Heart left ventricle (tissue), 13 donors: Measurements from ENCODE around the gene RAVER1.

Source experiments
- POLR2A ChIP-seq, 2 donors: fragments of 450-650 bp; IDR thresholded peaks; one replicate each; pipeline ENCODE4 v1.6.1; 2017; ENCODE audit warnings: antibody characterized with exemption in 2 of 2, mild to moderate bottlenecking in 2 of 2, moderate library complexity in 2 of 2
- TF ChIP-seq, protein P1 (sequence below), 12 donors: fragments of 200-600 bp; sonication (generic) in 4 of 12; IDR thresholded peaks; one replicate each; pipeline versions ENCODE4 v1.5.0 to v1.8.0; 2018 to 2022; ENCODE audit warnings: antibody characterized with exemption in 12 of 12, mild to moderate bottlenecking in 5 of 12
- donor health status: ischemic (EF 13 %, LVEDD 7.1; RV severe dilation, severe dysfunction).
- donor health status: DM: no; HTN: yes; CAD: no.
- donor health status: DM: no; HTN: no; CAD: no.
- donor health status: ischemic (EF 25% LVEDD 6.9; RV normal size, moderate dysfunction).
- donor health status: ischemic (EF 25% LVEDD 5.7; RV mildly dilated, moderate dysfunction).
- donor health status: ischemic (EF 35%, LVEDD 5.7; RV mildly dilated, moderate dysfunction).
- donor health status: nonischemic (EF 11% LVEDD 7.7; RV severe dilation, severe dysfunction).
- donor health status: DM: yes; HTN: yes; CAD: no.
- donor health status: PGD.
- donor health status: ischemic (EF 29% LVEDD 5.4; RV normal size, mild dysfunction).
- donor health status: nonischemic (EF 23%, LVEDD 6.1; RV moderate dilation, normal function).

DNA sequence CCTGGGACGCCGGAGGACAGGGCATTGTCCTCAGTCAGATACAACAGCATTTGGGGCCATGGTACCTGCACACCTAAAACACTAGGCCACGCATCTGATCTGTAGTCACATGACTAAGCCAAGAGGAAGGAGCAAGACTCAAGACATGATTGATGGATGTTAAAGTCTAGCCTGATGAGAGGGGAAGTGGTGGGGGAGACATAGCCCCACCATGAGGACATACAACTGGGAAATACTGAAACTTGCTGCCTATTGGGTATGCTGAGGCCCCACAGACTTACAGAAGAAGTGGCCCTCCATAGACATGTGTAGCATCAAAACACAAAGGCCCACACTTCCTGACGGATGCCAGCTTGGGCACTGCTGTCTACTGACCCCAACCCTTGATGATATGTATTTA, 47.9 kb downstream of the RAVER1 start:
- TF ChIP-seq POLR2A (IDR thresholded peaks at IDR 0.05), result no peak
- TF ChIP-seq, protein P1, sequence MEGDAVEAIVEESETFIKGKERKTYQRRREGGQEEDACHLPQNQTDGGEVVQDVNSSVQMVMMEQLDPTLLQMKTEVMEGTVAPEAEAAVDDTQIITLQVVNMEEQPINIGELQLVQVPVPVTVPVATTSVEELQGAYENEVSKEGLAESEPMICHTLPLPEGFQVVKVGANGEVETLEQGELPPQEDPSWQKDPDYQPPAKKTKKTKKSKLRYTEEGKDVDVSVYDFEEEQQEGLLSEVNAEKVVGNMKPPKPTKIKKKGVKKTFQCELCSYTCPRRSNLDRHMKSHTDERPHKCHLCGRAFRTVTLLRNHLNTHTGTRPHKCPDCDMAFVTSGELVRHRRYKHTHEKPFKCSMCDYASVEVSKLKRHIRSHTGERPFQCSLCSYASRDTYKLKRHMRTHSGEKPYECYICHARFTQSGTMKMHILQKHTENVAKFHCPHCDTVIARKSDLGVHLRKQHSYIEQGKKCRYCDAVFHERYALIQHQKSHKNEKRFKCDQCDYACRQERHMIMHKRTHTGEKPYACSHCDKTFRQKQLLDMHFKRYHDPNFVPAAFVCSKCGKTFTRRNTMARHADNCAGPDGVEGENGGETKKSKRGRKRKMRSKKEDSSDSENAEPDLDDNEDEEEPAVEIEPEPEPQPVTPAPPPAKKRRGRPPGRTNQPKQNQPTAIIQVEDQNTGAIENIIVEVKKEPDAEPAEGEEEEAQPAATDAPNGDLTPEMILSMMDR (IDR thresholded peaks at IDR 0.05), result no peak
